CD1c-positive myeloid dendritic cell (primary cell): ENCODE measurements around the gene FOXA3.

ENCODE experiments used
- DNase-seq: peaks from one replicate; pipeline ENCODE4 v3.0.0-alpha.2; 2016; ENCODE audit errors: extremely low spot score

FOXA3 gene

GRCh38 chr19:45919678-45920077, 55.6 kb downstream of the FOXA3 start:
- no peak for DNase-seq

GRCh38 chr19:45920458-45920857, 56.3 kb downstream of the FOXA3 start:
- DNase-seq: no peak

GRCh38 chr19:45922281-45922680, 58.2 kb downstream of the FOXA3 start:
- peak; percentile 18 for DNase-seq
